Adipocyte (in vitro differentiated cells): ENCODE results near the gene LRRTM2.
A peak's percentile ranks its signal among the peaks of the same experiment; 100 is the strongest.
"Not testable (repeated sequence)": the region's sequence is repeated elsewhere in the genome, so short reads cannot be mapped to it uniquely, and the experiment has no call there.

ENCODE experiments used
- DNase-seq: peaks from one replicate; pipeline ENCODE4 v3.0.0-alpha.2; 2015; ENCODE audit warnings: low read depth
- H3K27me3 ChIP-seq: replicated peaks from 2 replicates; pipeline ENCODE4 v1.7.0; 2013; ENCODE audit warnings: mild to moderate bottlenecking, low read length, moderate library complexity; ENCODE audit not compliant: control insufficient read depth, insufficient read depth
- H3K36me3 ChIP-seq: 2 replicates; pipeline ENCODE4 v1.7.0; 2013; ENCODE audit warnings: low read length, mild to moderate bottlenecking, moderate library complexity; ENCODE audit not compliant: control insufficient read depth, insufficient read depth, severe bottlenecking
- H3K4me1 ChIP-seq: 2 replicates; pipeline ENCODE4 v1.7.0; 2013; ENCODE audit warnings: mild to moderate bottlenecking, low read length, moderate library complexity; ENCODE audit not compliant: control insufficient read depth, insufficient read depth
- H3K4me3 ChIP-seq: 2 replicates; pipeline ENCODE4 v1.7.0; 2013; ENCODE audit warnings: mild to moderate bottlenecking, low read length, moderate library complexity
- H3K9ac ChIP-seq: 2 replicates; pipeline ENCODE4 v1.7.0; 2013; ENCODE audit warnings: mild to moderate bottlenecking, low read length, moderate library complexity
- H3K9me3 ChIP-seq: 2 replicates; pipeline ENCODE4 v1.7.0; 2013; ENCODE audit warnings: mild to moderate bottlenecking, low read length, moderate library complexity; ENCODE audit not compliant: control insufficient read depth

Gene LRRTM2

GRCh38 chr5:138834853-138835252 lies 40.3 kb downstream of the LRRTM2 start:
- not testable (repeated sequence) for H3K9ac ChIP-seq, DNase-seq, H3K27me3 ChIP-seq, H3K36me3 ChIP-seq, H3K4me3 ChIP-seq, H3K9me3 ChIP-seq
- peaks cover 29% of the 10 kb centered on the region for H3K4me1 ChIP-seq

GRCh38 chr5:138833726-138834480 lies 41.2 kb downstream of the LRRTM2 start:
- no peak for DNase-seq
- no peaks in the 10 kb centered on the region for H3K27me3 ChIP-seq
- peaks cover 11% of the 10 kb centered on the region for H3K36me3 ChIP-seq

GRCh38 chr5:138833080-138833479 lies 42.1 kb downstream of the LRRTM2 start:
- Histone ChIP-seq H3K9me3 (no peaks in the 10 kb centered on the region), H3K27me3 (no peaks in the 10 kb centered on the region), H3K9ac (no peak overlapping the region), H3K36me3 (peaks cover 19% of the 10 kb centered on the region), H3K4me3 (no peak overlapping the region), H3K4me1 (peaks cover 40% of the 10 kb centered on the region)
- DNase-seq = no peak

More at GRCh38 chr5:138833726-138834480, 41.2 kb downstream of the LRRTM2 start:
- Histone ChIP-seq H3K4me3 (no peak overlapping the region), H3K9ac (no peak overlapping the region), H3K9me3 (no peaks in the 10 kb centered on the region), H3K4me1 (peaks cover 33% of the 10 kb centered on the region)

- H3K36me3 ChIP-seq = peaks cover 28% of the 10 kb centered on the region
- no peaks in the 10 kb centered on the region for H3K9me3 ChIP-seq
- H3K27me3 ChIP-seq = no peaks in the 10 kb centered on the region
- H3K4me1 ChIP-seq = peaks cover 40% of the 10 kb centered on the region
- no peak overlapping the region for H3K9ac ChIP-seq
- no peak overlapping the region for H3K4me3 ChIP-seq
- no peak for DNase-seq
Measured at GRCh38 chr5:138832218-138832617, 42.9 kb downstream of the LRRTM2 start.

GRCh38 chr5:138831703-138832102 lies 43.4 kb downstream of the LRRTM2 start:
- no peak overlapping the region for H3K4me3 ChIP-seq
- peaks cover 33% of the 10 kb centered on the region for H3K36me3 ChIP-seq
- H3K27me3 ChIP-seq = no peaks in the 10 kb centered on the region
- no peaks in the 10 kb centered on the region for H3K9me3 ChIP-seq
- H3K9ac ChIP-seq = no peak overlapping the region
- peak; percentile 44 for DNase-seq
- peaks cover 40% of the 10 kb centered on the region for H3K4me1 ChIP-seq

GRCh38 chr5:138829341-138829740 lies 45.8 kb downstream of the LRRTM2 start:
- H3K9me3 ChIP-seq = no peaks in the 10 kb centered on the region
- no peaks in the 10 kb centered on the region for H3K27me3 ChIP-seq
- no peak overlapping the region for H3K9ac ChIP-seq
- DNase-seq = no peak
- H3K36me3 ChIP-seq = peaks cover 42% of the 10 kb centered on the region
- no peak overlapping the region for H3K4me3 ChIP-seq
- peaks cover 51% of the 10 kb centered on the region for H3K4me1 ChIP-seq

GRCh38 chr5:138828556-138828955 lies 46.6 kb downstream of the LRRTM2 start:
- no peak for DNase-seq
- Histone ChIP-seq H3K9me3 (no peaks in the 10 kb centered on the region), H3K9ac (no peak overlapping the region), H3K27me3 (no peaks in the 10 kb centered on the region), H3K4me1 (peaks cover 51% of the 10 kb centered on the region), H3K36me3 (peaks cover 42% of the 10 kb centered on the region), H3K4me3 (no peak overlapping the region)

- peaks cover 40% of the 10 kb centered on the region for H3K4me1 ChIP-seq
- H3K4me3 ChIP-seq = no peak overlapping the region
- no peaks in the 10 kb centered on the region for H3K9me3 ChIP-seq
- peak; percentile 63 for DNase-seq
- H3K27me3 ChIP-seq = no peaks in the 10 kb centered on the region
- peak overlapping the region; percentile 46 for H3K9ac ChIP-seq
- H3K36me3 ChIP-seq = peaks cover 37% of the 10 kb centered on the region
Measured at GRCh38 chr5:138824924-138825863, 49.9 kb downstream of the LRRTM2 start.

- Histone ChIP-seq H3K27me3 (no peaks in the 10 kb centered on the region), H3K9me3 (no peaks in the 10 kb centered on the region), H3K9ac (no peak overlapping the region), H3K36me3 (peaks cover 37% of the 10 kb centered on the region), H3K4me1 (peaks cover 38% of the 10 kb centered on the region), H3K4me3 (no peak overlapping the region)
- no peak for DNase-seq
Measured at GRCh38 chr5:138824516-138824915, 50.6 kb downstream of the LRRTM2 start.

GRCh38 chr5:138820695-138821094 lies 54.4 kb downstream of the LRRTM2 start:
- no peak overlapping the region for H3K9ac ChIP-seq
- H3K27me3 ChIP-seq = no peaks in the 10 kb centered on the region
- DNase-seq = no peak
- no peak overlapping the region for H3K4me3 ChIP-seq
- H3K36me3 ChIP-seq = peaks cover 21% of the 10 kb centered on the region
- no peaks in the 10 kb centered on the region for H3K9me3 ChIP-seq
- peaks cover 24% of the 10 kb centered on the region for H3K4me1 ChIP-seq

- DNase-seq = no peak
Measured at GRCh38 chr5:138819081-138819480, 56.1 kb downstream of the LRRTM2 start.

More at GRCh38 chr5:138819081-138819480, 56.1 kb downstream of the LRRTM2 start:
- Histone ChIP-seq H3K9ac (no peak overlapping the region), H3K36me3 (peaks cover 28% of the 10 kb centered on the region), H3K4me3 (no peak overlapping the region), H3K4me1 (peaks cover 13% of the 10 kb centered on the region), H3K9me3 (no peaks in the 10 kb centered on the region), H3K27me3 (no peaks in the 10 kb centered on the region)
